SK-N-SH (cell line): ENCODE data around the gene MFAP1.

Source experiments
- FOXM1 ChIP-seq: IDR thresholded peaks from 2 replicates; pipeline ENCODE4 v1.4.0; 2012; ENCODE audit warnings: low read depth, mild to moderate bottlenecking
- MXI1 ChIP-seq: IDR thresholded peaks from 2 replicates; pipeline ENCODE4 v1.6.1; 2012; ENCODE audit warnings: mild to moderate bottlenecking, low read depth, low read length, improper control_type of control experiment
- RAD21 ChIP-seq: IDR thresholded peaks from 2 replicates; pipeline ENCODE4 v1.6.1; 2012; ENCODE audit warnings: mild to moderate bottlenecking, low read length
- TCF12 ChIP-seq: IDR thresholded peaks from 2 replicates; pipeline ENCODE4 v1.4.0; 2012
- TF ChIP-seq, protein P1 (sequence below): fragments of 200-600 bp; sonication (generic); IDR thresholded peaks from 2 replicates; pipeline ENCODE4 v1.6.1; 2017; ENCODE audit warnings: antibody characterized with exemption, mild to moderate bottlenecking, moderate library complexity

DNA sequence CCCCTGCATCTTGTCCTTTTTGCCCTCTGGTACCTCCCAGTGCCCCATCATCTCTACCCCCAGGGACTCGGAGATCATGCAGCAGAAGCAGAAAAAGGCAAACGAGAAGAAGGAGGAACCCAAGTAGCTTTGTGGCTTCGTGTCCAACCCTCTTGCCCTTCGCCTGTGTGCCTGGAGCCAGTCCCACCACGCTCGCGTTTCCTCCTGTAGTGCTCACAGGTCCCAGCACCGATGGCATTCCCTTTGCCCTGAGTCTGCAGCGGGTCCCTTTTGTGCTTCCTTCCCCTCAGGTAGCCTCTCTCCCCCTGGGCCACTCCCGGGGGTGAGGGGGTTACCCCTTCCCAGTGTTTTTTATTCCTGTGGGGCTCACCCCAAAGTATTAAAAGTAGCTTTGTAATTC is 30.8 kb downstream of the MFAP1 start:
- TF ChIP-seq MXI1 (no peak), RAD21 (no peak), FOXM1 (no peak), TCF12 (no peak)
- TF ChIP-seq, protein P1, sequence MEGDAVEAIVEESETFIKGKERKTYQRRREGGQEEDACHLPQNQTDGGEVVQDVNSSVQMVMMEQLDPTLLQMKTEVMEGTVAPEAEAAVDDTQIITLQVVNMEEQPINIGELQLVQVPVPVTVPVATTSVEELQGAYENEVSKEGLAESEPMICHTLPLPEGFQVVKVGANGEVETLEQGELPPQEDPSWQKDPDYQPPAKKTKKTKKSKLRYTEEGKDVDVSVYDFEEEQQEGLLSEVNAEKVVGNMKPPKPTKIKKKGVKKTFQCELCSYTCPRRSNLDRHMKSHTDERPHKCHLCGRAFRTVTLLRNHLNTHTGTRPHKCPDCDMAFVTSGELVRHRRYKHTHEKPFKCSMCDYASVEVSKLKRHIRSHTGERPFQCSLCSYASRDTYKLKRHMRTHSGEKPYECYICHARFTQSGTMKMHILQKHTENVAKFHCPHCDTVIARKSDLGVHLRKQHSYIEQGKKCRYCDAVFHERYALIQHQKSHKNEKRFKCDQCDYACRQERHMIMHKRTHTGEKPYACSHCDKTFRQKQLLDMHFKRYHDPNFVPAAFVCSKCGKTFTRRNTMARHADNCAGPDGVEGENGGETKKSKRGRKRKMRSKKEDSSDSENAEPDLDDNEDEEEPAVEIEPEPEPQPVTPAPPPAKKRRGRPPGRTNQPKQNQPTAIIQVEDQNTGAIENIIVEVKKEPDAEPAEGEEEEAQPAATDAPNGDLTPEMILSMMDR, result no peak
